Vagina (tissue), 2 donors: ENCODE measurements around the gene JADE3. TPM values are rescaled to one million over a fixed set of nuclear protein-coding genes. Genes with fewer than 3 reads are reported as not detected.

Experiments used
- DNase-seq, 2 donors: peaks; one replicate each; pipeline ENCODE4 v3.0.0-alpha.2; 2017; ENCODE audit errors: extremely low spot score in 2 of 2
- H3K27ac ChIP-seq: fragments of 200-600 bp; sonication (generic); one replicate; pipeline ENCODE4 v1.5.1; 2019
- H3K27me3 ChIP-seq: fragments of 200-600 bp; sonication (generic); one replicate; pipeline ENCODE4 v1.5.1; 2019
- H3K36me3 ChIP-seq, 2 donors: fragments of 200-600 bp; sonication (generic); one replicate each; pipeline ENCODE4 v1.5.1; 2017 to 2019
- H3K4me1 ChIP-seq: fragments of 200-600 bp; sonication (generic); one replicate; pipeline ENCODE4 v1.5.1; 2019
- H3K4me3 ChIP-seq, 2 donors: fragments of 200-600 bp; sonication (generic); 1 replicate in 1 of 2; 2 replicates in 1 of 2; pipeline ENCODE4 v1.5.1; 2016 to 2019
- H3K9me3 ChIP-seq: fragments of 200-600 bp; sonication (generic); one replicate; pipeline ENCODE4 v1.5.1; 2019
- POLR2A ChIP-seq, 2 donors: fragments of 450-650 bp; IDR thresholded peaks; one replicate each; pipeline ENCODE4 v1.6.1; 2017; ENCODE audit warnings: antibody characterized with exemption in 2 of 2, mild to moderate bottlenecking in 2 of 2, moderate library complexity in 2 of 2
- POLR2AphosphoS5 ChIP-seq, 2 donors: sonication (generic); formaldehyde crosslinking; IDR thresholded peaks; one replicate each; pipeline ENCODE4 v1.9.0; 2017; ENCODE audit warnings: antibody characterized with exemption in 2 of 2, mild to moderate bottlenecking in 2 of 2, low read depth in 1 of 2; ENCODE audit not compliant: insufficient read depth in 1 of 2
- intact Hi-C: fragments of 100-400 bp; cut with DNase I; formaldehyde crosslinking; loops from one replicate; pipeline ENCODE4 v1.15.1; 2023
- total RNA-seq: library from RNA; depleted of rRNA; stranded (reverse); fragments of >200 nt; gene quantifications from one replicate; pipeline ENCODE4 v1.2.3, GENCODE V29; 2016
- TF ChIP-seq, protein P1 (sequence below), 3 experiments: fragments of 450-650 bp in 2 of 3; fragments of 200-600 bp in 1 of 3; sonication (generic) in 1 of 3; IDR thresholded peaks; one replicate each; pipeline ENCODE4 v1.5.1; 2017 to 2019; ENCODE audit warnings: antibody characterized with exemption in 3 of 3, mild to moderate bottlenecking in 2 of 3, moderate library complexity in 2 of 3

Gene JADE3
- total RNA-seq, 1 donor from 2014 or later, result 5.2 TPM

GRCh38 chrX:46913667-46914066 is 1.4 kb downstream of the JADE3 start:
- H3K4me3 ChIP-seq, result peak overlapping the region; percentile 53 to 59
- TF ChIP-seq, protein P1, sequence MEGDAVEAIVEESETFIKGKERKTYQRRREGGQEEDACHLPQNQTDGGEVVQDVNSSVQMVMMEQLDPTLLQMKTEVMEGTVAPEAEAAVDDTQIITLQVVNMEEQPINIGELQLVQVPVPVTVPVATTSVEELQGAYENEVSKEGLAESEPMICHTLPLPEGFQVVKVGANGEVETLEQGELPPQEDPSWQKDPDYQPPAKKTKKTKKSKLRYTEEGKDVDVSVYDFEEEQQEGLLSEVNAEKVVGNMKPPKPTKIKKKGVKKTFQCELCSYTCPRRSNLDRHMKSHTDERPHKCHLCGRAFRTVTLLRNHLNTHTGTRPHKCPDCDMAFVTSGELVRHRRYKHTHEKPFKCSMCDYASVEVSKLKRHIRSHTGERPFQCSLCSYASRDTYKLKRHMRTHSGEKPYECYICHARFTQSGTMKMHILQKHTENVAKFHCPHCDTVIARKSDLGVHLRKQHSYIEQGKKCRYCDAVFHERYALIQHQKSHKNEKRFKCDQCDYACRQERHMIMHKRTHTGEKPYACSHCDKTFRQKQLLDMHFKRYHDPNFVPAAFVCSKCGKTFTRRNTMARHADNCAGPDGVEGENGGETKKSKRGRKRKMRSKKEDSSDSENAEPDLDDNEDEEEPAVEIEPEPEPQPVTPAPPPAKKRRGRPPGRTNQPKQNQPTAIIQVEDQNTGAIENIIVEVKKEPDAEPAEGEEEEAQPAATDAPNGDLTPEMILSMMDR (IDR thresholded peaks at IDR 0.05), result no peak
- no peak for TF ChIP-seq POLR2AphosphoS5 (IDR thresholded peaks at IDR 0.05; ENCODE audit: insufficient read depth in 1 of 2, low read depth in 1 of 2)
- TF ChIP-seq POLR2A (IDR thresholded peaks at IDR 0.05), result no peak
- H3K9me3 ChIP-seq, result no peaks in the 10 kb centered on the region
- no peak for DNase-seq
- H3K27me3 ChIP-seq, result no peaks in the 10 kb centered on the region
- no peak overlapping the region for H3K27ac ChIP-seq
- intact Hi-C loops, result no loop called here
- H3K36me3 ChIP-seq, result no peaks in the 10 kb centered on the region
- no peaks in the 10 kb centered on the region for H3K4me1 ChIP-seq

- intact Hi-C loops, result no loop called here
- TF ChIP-seq POLR2AphosphoS5 (IDR thresholded peaks at IDR 0.05; ENCODE audit: insufficient read depth in 1 of 2, low read depth in 1 of 2), result no peak
- TF ChIP-seq POLR2A (IDR thresholded peaks at IDR 0.05), result no peak
- TF ChIP-seq, protein P1 (IDR thresholded peaks at IDR 0.05), result no peak
- no peaks in the 10 kb centered on the region for H3K27me3 ChIP-seq
- DNase-seq, result no peak
- no peak overlapping the region for H3K4me3 ChIP-seq
- H3K9me3 ChIP-seq, result no peaks in the 10 kb centered on the region
- no peaks in the 10 kb centered on the region for H3K4me1 ChIP-seq
- no peak overlapping the region for H3K27ac ChIP-seq
- no peaks in the 10 kb centered on the region for H3K36me3 ChIP-seq
Observed at GRCh38 chrX:46916273-46916672, 4.1 kb downstream of the JADE3 start.

GRCh38 chrX:46917622-46918021 is 5.4 kb downstream of the JADE3 start:
- H3K4me3 ChIP-seq, result no peak overlapping the region
- TF ChIP-seq, protein P1 (IDR thresholded peaks at IDR 0.05), result no peak
- no peak for TF ChIP-seq POLR2A (IDR thresholded peaks at IDR 0.05)
- no peak for TF ChIP-seq POLR2AphosphoS5 (IDR thresholded peaks at IDR 0.05; ENCODE audit: insufficient read depth in 1 of 2, low read depth in 1 of 2)
- H3K4me1 ChIP-seq, result no peaks in the 10 kb centered on the region
- DNase-seq, result no peak
- H3K36me3 ChIP-seq, result no peaks in the 10 kb centered on the region
- intact Hi-C loops, result no loop called here
- no peaks in the 10 kb centered on the region for H3K9me3 ChIP-seq
- no peaks in the 10 kb centered on the region for H3K27me3 ChIP-seq
- H3K27ac ChIP-seq, result no peak overlapping the region

- no peak for DNase-seq
- no peaks in the 10 kb centered on the region for H3K36me3 ChIP-seq
- intact Hi-C loops, result no loop called here
- no peak for TF ChIP-seq POLR2AphosphoS5 (IDR thresholded peaks at IDR 0.05; ENCODE audit: insufficient read depth in 1 of 2, low read depth in 1 of 2)
- no peak for TF ChIP-seq POLR2A (IDR thresholded peaks at IDR 0.05)
- TF ChIP-seq, protein P1 (IDR thresholded peaks at IDR 0.05), result no peak
- H3K27me3 ChIP-seq, result no peaks in the 10 kb centered on the region
- no peaks in the 10 kb centered on the region for H3K9me3 ChIP-seq
- H3K27ac ChIP-seq, result no peak overlapping the region
- H3K4me1 ChIP-seq, result no peaks in the 10 kb centered on the region
- H3K4me3 ChIP-seq, result no peak overlapping the region
Observed at GRCh38 chrX:46918434-46918833, 6.2 kb downstream of the JADE3 start.

- H3K4me1 ChIP-seq, result no peaks in the 10 kb centered on the region
- TF ChIP-seq POLR2A (IDR thresholded peaks at IDR 0.05), result no peak
Observed at GRCh38 chrX:46920235-46920634, 8.0 kb downstream of the JADE3 start.

GRCh38 chrX:46922611-46923010 is 10.4 kb downstream of the JADE3 start:
- no peaks in the 10 kb centered on the region for H3K9me3 ChIP-seq

More at GRCh38 chrX:46920235-46920634, 8.0 kb downstream of the JADE3 start:
- Histone ChIP-seq H3K27me3 (no peaks in the 10 kb centered on the region), H3K9me3 (no peaks in the 10 kb centered on the region), H3K27ac (no peak overlapping the region), H3K4me3 (no peak overlapping the region), H3K36me3 (no peaks in the 10 kb centered on the region)
- DNase-seq, result no peak
- intact Hi-C loops, result no loop called here

More at GRCh38 chrX:46922611-46923010, 10.4 kb downstream of the JADE3 start:
- intact Hi-C loops, result no loop called here
- Histone ChIP-seq H3K27me3 (no peaks in the 10 kb centered on the region), H3K4me1 (no peaks in the 10 kb centered on the region), H3K36me3 (no peaks in the 10 kb centered on the region), H3K27ac (no peak overlapping the region), H3K4me3 (no peak overlapping the region)
- no peak for DNase-seq
- TF ChIP-seq, protein P1 (IDR thresholded peaks at IDR 0.05), result no peak
- TF ChIP-seq POLR2AphosphoS5 (IDR thresholded peaks at IDR 0.05; ENCODE audit: insufficient read depth in 1 of 2, low read depth in 1 of 2) (no peak), POLR2A (IDR thresholded peaks at IDR 0.05) (no peak)
